K562 (cell line): Measurements from ENCODE around the gene CPLX4. TPM values are rescaled to one million over a fixed set of nuclear protein-coding genes. Genes with fewer than 3 reads are reported as not detected.

ENCODE experiments used
- ATAC-seq: fragments of 200-7000 bp; cut with Tn5 transposase; 3 replicates; pipeline ENCODE4 v1.9.1; 2020; ENCODE audit warnings: moderate library complexity
- BruUV-seq: library from RNA; stranded (reverse); fragments of 400-500 nt; replicated peaks from 2 replicates; lab custom pipeline; 2021; lab: Mats Ljungman, UMichigan
- CTCF ChIA-PET: fragments of 300-600 bp; formaldehyde crosslinking; extraction: SDS; loops from one replicate; lab custom pipeline; 2021; ENCODE audit warnings: low intra/inter-chr PET ratio; lab: Yijun Ruan, JAX
- POLR2A ChIA-PET: fragments of 300-600, 350-650 bp; sonication (Branson Sonifier 250); formaldehyde crosslinking; extraction: SDS; loops from one replicate; lab custom pipeline; 2021; ENCODE audit warnings: antibody characterized with exemption, inconsistent platforms; lab: Yijun Ruan, JAX
- DNase-seq, 4 experiments: peaks; one replicate each; pipeline versions ENCODE4 v3.0.0 to v3.0.0-alpha.2; 2011 to 2018; ENCODE audit warnings: low spot score in 3 of 4, mixed read lengths in 3 of 4; ENCODE audit errors: extremely low read depth in 1 of 4
- FAIRE-seq: peaks from 2 replicates; lab custom pipeline; 2011; peaks lifted over from hg19 to GRCh38; lab: Jason Lieb, UNC
- H2AFZ ChIP-seq: 2 replicates; pipeline ENCODE4 v1.6.0; 2011; ENCODE audit warnings: low read depth, low read length, control low read depth, inconsistent platforms
- H3K27ac ChIP-seq: fragments of 200-600 bp; 3 replicates; pipeline ENCODE4 v1.8.0; 2011; ENCODE audit warnings: low read depth, mild to moderate bottlenecking, control low read depth, inconsistent platforms, low read length, moderate library complexity, mixed read lengths; ENCODE audit errors: extremely low read depth
- H3K27me3 ChIP-seq, 2 experiments: fragments of 300-600 bp in 1 of 2; 2 replicates in 1 of 2; 3 replicates in 1 of 2; pipeline versions ENCODE4 v1.6.0 to v1.8.0; 2011; ENCODE audit warnings: inconsistent platforms in 2 of 2, low read length in 2 of 2, mild to moderate bottlenecking in 1 of 2, mixed read lengths in 1 of 2, moderate library complexity in 1 of 2; ENCODE audit not compliant: control insufficient read depth in 2 of 2, insufficient read depth in 2 of 2
- H3K36me3 ChIP-seq: fragments of 300-600 bp; 3 replicates; pipeline ENCODE4 v1.8.0; 2011; ENCODE audit warnings: mild to moderate bottlenecking, low read length, inconsistent platforms; ENCODE audit not compliant: control insufficient read depth, insufficient read depth
- H3K4me1 ChIP-seq, 2 experiments: fragments of 200-600 bp in 1 of 2; replicated peaks in 1 of 2; 2 replicates in 1 of 2; 3 replicates in 1 of 2; pipeline versions ENCODE4 v1.5.1 to v1.8.0; 2011; ENCODE audit warnings: inconsistent platforms in 2 of 2, low read length in 2 of 2, mild to moderate bottlenecking in 1 of 2, mixed read lengths in 1 of 2, moderate library complexity in 1 of 2; ENCODE audit not compliant: control insufficient read depth in 2 of 2, insufficient read depth in 2 of 2
- H3K4me2 ChIP-seq: 2 replicates; pipeline ENCODE4 v1.6.1; 2011; ENCODE audit warnings: low read length, control low read depth, inconsistent platforms, mixed read lengths; ENCODE audit not compliant: insufficient read depth
- H3K4me3 ChIP-seq: fragments of 200-600 bp; sonication (generic), shearing (Covaris generic); 2 replicates; pipeline ENCODE4 v1.5.1; 2016; ENCODE audit warnings: control low read depth, inconsistent platforms
- H3K79me2 ChIP-seq: fragments of 200-600 bp; 3 replicates; pipeline ENCODE4 v1.8.0; 2011; ENCODE audit warnings: low read length, inconsistent platforms; ENCODE audit not compliant: control insufficient read depth, insufficient read depth
- H3K9ac ChIP-seq, 2 experiments: 2 replicates each; pipeline versions ENCODE4 v1.6.0 to v1.6.1; 2011; ENCODE audit warnings: low read depth in 2 of 2, low read length in 2 of 2, control low read depth in 1 of 2, inconsistent platforms in 1 of 2, mild to moderate bottlenecking in 1 of 2, mixed read lengths in 1 of 2; ENCODE audit not compliant: insufficient read depth in 1 of 2
- H3K9me1 ChIP-seq: one replicate; pipeline ENCODE4 v1.6.0; 2011; ENCODE audit warnings: inconsistent platforms, mild to moderate bottlenecking, low read length, moderate library complexity; ENCODE audit not compliant: control insufficient read depth, insufficient read depth
- H3K9me3 ChIP-seq: replicated peaks from 2 replicates; pipeline ENCODE4 v1.5.1; 2011; ENCODE audit warnings: low read depth, low read length, inconsistent platforms; ENCODE audit not compliant: control insufficient read depth, insufficient read depth
- H4K20me1 ChIP-seq: replicated peaks from 2 replicates; pipeline ENCODE4 v1.6.1; 2011; ENCODE audit warnings: low read length, inconsistent platforms, mixed read lengths; ENCODE audit not compliant: control insufficient read depth, insufficient read depth
- CSDE1 ChIP-seq, 2 experiments: fragments of 450-650 bp; IDR thresholded peaks; 2 replicates each; pipeline ENCODE4 v1.6.1; 2016; ENCODE audit warnings: mild to moderate bottlenecking in 1 of 2
- ETV5 ChIP-seq: sonication (generic); formaldehyde crosslinking; IDR thresholded peaks from 2 replicates; pipeline ENCODE4 v1.4.0; 2020; ENCODE audit warnings: low read depth, mild to moderate bottlenecking, missing genetic modification reagents
- FOSL1 ChIP-seq: fragments of 200-800 bp; sonication (Bioruptor generic); conservative IDR thresholded peaks from 2 replicates; pipeline ENCODE4 v1.6.1; 2016; ENCODE audit warnings: missing genetic modification characterization, missing compliant biosample characterization
- GATA2 ChIP-seq: sonication (generic); formaldehyde crosslinking; IDR thresholded peaks from 2 replicates; pipeline ENCODE4 v1.4.0; 2020; ENCODE audit warnings: mild to moderate bottlenecking, missing genetic modification reagents
- NFIC ChIP-seq: fragments of 450-650 bp; IDR thresholded peaks from 2 replicates; pipeline ENCODE4 v1.6.1; 2017; ENCODE audit warnings: mild to moderate bottlenecking, inconsistent platforms
- NFIX ChIP-seq: fragments of 250-450 bp; sonication (Bioruptor Pico); IDR thresholded peaks from 2 replicates; pipeline ENCODE4 v1.4.0; 2020; ENCODE audit warnings: low read depth, mild to moderate bottlenecking, moderate library complexity
- SREBF2 ChIP-seq: sonication (generic); formaldehyde crosslinking; IDR thresholded peaks from 2 replicates; pipeline ENCODE4 v1.4.0; 2020; ENCODE audit warnings: mild to moderate bottlenecking, missing genetic modification reagents
- WGBS: fragments of 100-300 bp; shearing (Covaris generic); methylation state at CpG from one replicate; pipeline ENCODE4 v1.1.6; 2016; ENCODE audit warnings: low coverage, mixed read lengths; ENCODE audit not compliant: insufficient coverage; ENCODE audit errors: missing lambda C conversion rate; 5-methylcytosine and 5-hydroxymethylcytosine counted together
- in situ Hi-C: fragments of 300-500 bp; cut with MboI; formaldehyde crosslinking; loops from 4 replicates; pipeline ENCODE4 v1.15.0; 2018; ENCODE audit warnings: inconsistent platforms, mixed read lengths
- intact Hi-C: fragments of 100-400 bp; cut with micrococcal nuclease; formaldehyde crosslinking; loops from 2 replicates; pipeline ENCODE4 v1.14.2; 2022
- polyA plus RNA-seq, 8 experiments: library from polyadenylated mRNA; depleted of rRNA in 4 of 8; stranded (reverse) in 5 of 8; unstranded in 3 of 8; fragments of >200 nt; fragmentation: Nextera tagmentation in 2 of 8; fragmentation: Illumina TruSeq in 1 of 8; extraction: Ambion mirVana in 2 of 8; extraction: Trizol in 1 of 8; gene quantifications; 2 replicates each; pipeline versions ENCODE4 v1.2.1 to v1.2.3, GENCODE V29; 2011 to 2014; ENCODE audit warnings: inconsistent platforms in 1 of 8, missing spikeins in 1 of 8
- total RNA-seq, 7 experiments: library from RNA; depleted of rRNA in 6 of 7; stranded (reverse); fragments of >200 nt in 6 of 7; fragmentation: Illumina TruSeq in 2 of 7; extraction: Trizol in 2 of 7; gene quantifications; 2 replicates each; pipeline versions ENCODE4 v1.2.1 to v1.2.3, GENCODE V29; 2011 to 2021; ENCODE audit warnings: low replicate concordance in 1 of 7
- TF ChIP-seq, protein P1 (sequence below), 2 experiments: IDR thresholded peaks in 1 of 2; conservative IDR thresholded peaks in 1 of 2; 2 replicates each; pipeline ENCODE4 v1.6.1; 2016; ENCODE audit warnings: low read depth in 2 of 2, mild to moderate bottlenecking in 1 of 2, missing compliant biosample characterization in 1 of 2, missing genetic modification characterization in 1 of 2, moderate library complexity in 1 of 2
- TF ChIP-seq, protein P2 (sequence below): fragments of 250-450 bp; sonication (Bioruptor Pico); IDR thresholded peaks from 2 replicates; pipeline ENCODE4 v1.9.0; 2021; ENCODE audit warnings: mild to moderate bottlenecking

The CPLX4 gene
- total and polyA plus RNA-seq, 9 of the 15 experiments (the other 6 are each of a cell fraction or from before 2014, with no cell fraction given) = not detected

DNA sequence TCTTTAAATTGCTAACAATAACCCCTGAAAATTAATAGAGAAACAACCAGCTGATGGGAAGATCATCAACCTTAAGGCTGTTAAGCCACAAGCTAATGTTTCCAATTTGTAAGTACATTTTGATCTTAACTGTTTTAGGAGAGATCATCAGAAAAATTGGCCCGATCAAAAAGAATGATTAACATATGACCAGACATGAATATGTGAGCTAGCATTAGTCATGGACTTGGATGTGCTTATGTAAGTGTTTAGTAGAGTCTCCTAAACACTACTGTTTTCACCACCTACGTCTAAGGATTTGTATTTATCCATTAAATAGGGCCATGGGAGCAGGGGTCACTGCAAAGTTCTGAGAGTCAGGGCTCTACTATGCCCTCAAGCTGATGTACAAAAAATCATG is 36.3 kb upstream of the CPLX4 start (continued):
- TF ChIP-seq FOSL1 (tag) (no peak), GATA2 (CRISPR knock-in tag) (no peak), ETV5 (CRISPR knock-in tag) (no peak), SREBF2 (CRISPR knock-in tag) (no peak)
- TF ChIP-seq, protein P1, sequence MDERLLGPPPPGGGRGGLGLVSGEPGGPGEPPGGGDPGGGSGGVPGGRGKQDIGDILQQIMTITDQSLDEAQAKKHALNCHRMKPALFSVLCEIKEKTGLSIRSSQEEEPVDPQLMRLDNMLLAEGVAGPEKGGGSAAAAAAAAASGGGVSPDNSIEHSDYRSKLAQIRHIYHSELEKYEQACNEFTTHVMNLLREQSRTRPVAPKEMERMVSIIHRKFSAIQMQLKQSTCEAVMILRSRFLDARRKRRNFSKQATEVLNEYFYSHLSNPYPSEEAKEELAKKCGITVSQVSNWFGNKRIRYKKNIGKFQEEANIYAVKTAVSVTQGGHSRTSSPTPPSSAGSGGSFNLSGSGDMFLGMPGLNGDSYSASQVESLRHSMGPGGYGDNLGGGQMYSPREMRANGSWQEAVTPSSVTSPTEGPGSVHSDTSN (CRISPR knock-in tag; IDR thresholded peaks at IDR 0.05; ENCODE audit: low read depth) = no peak
- TF ChIP-seq, protein P1 (tag; conservative IDR thresholded peaks at IDR 0.05; ENCODE audit: low read depth) = no peak
- TF ChIP-seq, protein P2, sequence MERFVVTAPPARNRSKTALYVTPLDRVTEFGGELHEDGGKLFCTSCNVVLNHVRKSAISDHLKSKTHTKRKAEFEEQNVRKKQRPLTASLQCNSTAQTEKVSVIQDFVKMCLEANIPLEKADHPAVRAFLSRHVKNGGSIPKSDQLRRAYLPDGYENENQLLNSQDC (CRISPR knock-in tag) = no peak

DNA sequence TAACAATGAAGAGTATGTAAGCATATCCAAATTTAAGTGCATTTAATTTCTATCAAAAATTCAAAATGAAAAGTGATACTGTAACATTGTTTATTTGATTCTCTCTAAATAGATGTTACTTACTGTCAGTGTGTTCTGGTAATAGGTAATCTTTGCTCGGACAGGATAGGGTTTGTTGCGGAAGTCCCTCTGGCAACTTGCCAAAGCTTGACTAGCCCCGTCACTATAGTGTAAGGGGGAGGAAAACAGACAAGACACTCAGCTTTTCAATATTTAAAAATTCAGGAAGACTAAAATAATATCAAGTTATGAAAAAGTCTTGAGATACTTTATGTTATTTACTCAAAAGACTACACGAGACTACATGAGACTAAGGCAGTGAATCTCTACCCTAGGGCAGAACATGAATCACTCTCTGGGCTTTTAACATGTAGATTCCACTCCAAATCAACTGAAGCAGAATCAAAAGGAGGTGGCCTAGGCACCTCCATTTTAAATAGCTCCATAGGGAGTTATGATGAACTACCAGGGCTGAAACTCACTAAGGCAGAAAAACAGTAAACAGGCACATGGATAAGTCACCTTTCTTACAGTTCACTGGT is 34.7 kb upstream of the CPLX4 start:
- no peak overlapping the region for H3K9ac ChIP-seq
- in situ Hi-C loops = no loop called here
- H3K79me2 ChIP-seq = peaks cover 50% of the 10 kb centered on the region
- no peak for TF ChIP-seq CSDE1 (IDR thresholded peaks at IDR 0.05)
- peak; percentile 93 for TF ChIP-seq NFIC
- peak; percentile 72 for TF ChIP-seq NFIX (CRISPR knock-in tag)
- TF ChIP-seq, all 486 proteins: peak for 2
- DNase-seq (peak in 3 of 4 experiments; percentile 6 to 10 (median 9)), FAIRE-seq (no peak), ATAC-seq (no peak)
- 76% methylated on average over 4 of the region's 4 CpGs for WGBS
- Histone ChIP-seq H3K27me3 (no peaks in the 10 kb centered on the region), H2AFZ (no peak overlapping the region), H3K4me1 (peaks cover 0 to 7% of the 10 kb centered on the region in 2 experiments; a peak in 3 of 5 replicates), H3K36me3 (peaks cover 91% of the 10 kb centered on the region), H3K9me1 (no peaks in the 10 kb centered on the region), H3K4me3 (no peak overlapping the region), H3K27ac (no peak overlapping the region), H3K4me2 (no peak overlapping the region), H3K9me3 (no peaks in the 10 kb centered on the region), H4K20me1 (peaks cover 7% of the 10 kb centered on the region; the same call in 1 of the 2 replicates)
- CTCF ChIA-PET = no interaction called here
- POLR2A ChIA-PET = interaction anchor here (0.7 kb wide), 1 partner anchor 28 kb away, joined by 5 read pairs; no protein-coding TSS in a partner anchor
- BruUV-seq = no TSS peak
- intact Hi-C loops = no loop called here
